H9 (cell line): Measurements from ENCODE around the gene PRCC. TPM values are rescaled to one million over a fixed set of nuclear protein-coding genes. Genes with fewer than 3 reads are reported as not detected.

ENCODE experiments used
- DNase-seq: peaks from one replicate; pipeline ENCODE4 v3.0.0-alpha.2; 2017
- H2AFZ ChIP-seq: one replicate; pipeline ENCODE4 v1.6.1; 2013; ENCODE audit warnings: mild to moderate bottlenecking, low read length, control low read depth, moderate library complexity
- H2AK5ac ChIP-seq: 2 replicates; pipeline ENCODE4 v1.6.1; 2013; ENCODE audit warnings: low read length, control low read depth, mixed read lengths; ENCODE audit not compliant: insufficient read length
- H2BK120ac ChIP-seq: one replicate; pipeline ENCODE4 v1.6.1; 2013; ENCODE audit warnings: low read depth, mild to moderate bottlenecking, low read length, control low read depth, inconsistent platforms; ENCODE audit not compliant: poor library complexity, severe bottlenecking
- H2BK12ac ChIP-seq: 2 replicates; pipeline ENCODE4 v1.6.1; 2013; ENCODE audit warnings: low read length, control low read depth, mixed read lengths, low read depth; ENCODE audit not compliant: insufficient read length
- H2BK15ac ChIP-seq: 2 replicates; pipeline ENCODE4 v1.6.1; 2013; ENCODE audit warnings: low read depth, low read length, control low read depth
- H2BK20ac ChIP-seq: one replicate; pipeline ENCODE4 v1.6.1; 2013; ENCODE audit warnings: low read depth, mild to moderate bottlenecking, low read length, control low read depth, inconsistent platforms; ENCODE audit not compliant: poor library complexity, severe bottlenecking
- H2BK5ac ChIP-seq: 2 replicates; pipeline ENCODE4 v1.6.1; 2013; ENCODE audit warnings: low read length, control low read depth, mixed read lengths; ENCODE audit not compliant: insufficient read length
- H3K14ac ChIP-seq: 2 replicates; pipeline ENCODE4 v1.6.1; 2013; ENCODE audit warnings: low read length, control low read depth; ENCODE audit not compliant: insufficient read depth
- H3K18ac ChIP-seq: 2 replicates; pipeline ENCODE4 v1.6.1; 2013; ENCODE audit warnings: low read depth, mild to moderate bottlenecking, mixed read lengths, low read length, control low read depth; ENCODE audit not compliant: insufficient read length
- H3K23ac ChIP-seq: 2 replicates; pipeline ENCODE4 v1.6.1; 2013; ENCODE audit warnings: low read length, control low read depth, mixed read lengths, low read depth; ENCODE audit not compliant: insufficient read length
- H3K23me2 ChIP-seq: 2 replicates; pipeline ENCODE4 v1.6.1; 2013; ENCODE audit warnings: low read depth, mild to moderate bottlenecking, mixed read lengths, low read length, control low read depth; ENCODE audit not compliant: insufficient read length, poor library complexity, severe bottlenecking
- H3K27ac ChIP-seq: 2 replicates; pipeline ENCODE4 v1.5.1; 2013; ENCODE audit warnings: low read length, control low read depth, mixed read lengths, low read depth; ENCODE audit not compliant: insufficient read length
- H3K27me3 ChIP-seq: 2 replicates; pipeline ENCODE4 v1.6.1; 2013; ENCODE audit warnings: low read length, control low read depth, inconsistent platforms; ENCODE audit not compliant: insufficient read depth
- H3K4ac ChIP-seq: 2 replicates; pipeline ENCODE4 v1.6.1; 2013; ENCODE audit warnings: low read depth, mild to moderate bottlenecking, control low read depth, inconsistent platforms, low read length, moderate library complexity
- H3K4me1 ChIP-seq: 2 replicates; pipeline ENCODE4 v1.6.1; 2013; ENCODE audit warnings: low read length, control low read depth, inconsistent platforms; ENCODE audit not compliant: insufficient read depth
- H3K4me2 ChIP-seq: 2 replicates; pipeline ENCODE4 v1.6.1; 2013; ENCODE audit warnings: low read length, control low read depth, mixed read lengths; ENCODE audit not compliant: insufficient read length, insufficient read depth
- H3K56ac ChIP-seq: 2 replicates; pipeline ENCODE4 v1.6.1; 2013; ENCODE audit warnings: low read depth, mild to moderate bottlenecking, mixed read lengths, low read length, control low read depth; ENCODE audit not compliant: insufficient read length
- H3K79me1 ChIP-seq: 2 replicates; pipeline ENCODE4 v1.6.1; 2013; ENCODE audit warnings: low read depth, mild to moderate bottlenecking, moderate library complexity, low read length, control low read depth, inconsistent platforms; ENCODE audit not compliant: insufficient read depth, poor library complexity, severe bottlenecking
- H3K79me2 ChIP-seq: 2 replicates; pipeline ENCODE4 v1.6.1; 2013; ENCODE audit warnings: low read length, control low read depth, inconsistent platforms; ENCODE audit not compliant: insufficient read depth
- H3K9ac ChIP-seq: 2 replicates; pipeline ENCODE4 v1.6.1; 2013; ENCODE audit warnings: low read length, control low read depth, mixed read lengths; ENCODE audit not compliant: insufficient read length; ENCODE audit errors: extremely low read depth
- H3K9me3 ChIP-seq: one replicate; pipeline ENCODE4 v1.6.1; 2013; ENCODE audit warnings: low read depth, low read length, inconsistent platforms; ENCODE audit not compliant: control insufficient read depth
- H3T11ph ChIP-seq: one replicate; pipeline ENCODE4 v1.6.1; 2013; ENCODE audit warnings: mild to moderate bottlenecking, low read length, control low read depth, inconsistent platforms
- H4K20me1 ChIP-seq: one replicate; pipeline ENCODE4 v1.6.1; 2013; ENCODE audit not compliant: control insufficient read depth, insufficient read length, insufficient read depth
- H4K5ac ChIP-seq: 2 replicates; pipeline ENCODE4 v1.6.1; 2013; ENCODE audit warnings: low read depth, mild to moderate bottlenecking, mixed read lengths, low read length, control low read depth; ENCODE audit not compliant: insufficient read length
- H4K8ac ChIP-seq: replicated peaks from 2 replicates; pipeline ENCODE4 v1.6.1; 2013; ENCODE audit warnings: low read length, control low read depth, mixed read lengths, low read depth; ENCODE audit not compliant: insufficient read length
- H4K91ac ChIP-seq: 2 replicates; pipeline ENCODE4 v1.6.1; 2013; ENCODE audit warnings: low read depth, mild to moderate bottlenecking, moderate library complexity, mixed read lengths, low read length, control low read depth; ENCODE audit not compliant: insufficient read length
- H3K27ac Mint-ChIP-seq, 3 experiments: 2 replicates in 2 of 3; 3 replicates in 1 of 3; pipeline ENCODE4 v1.8.0; 2020 to 2021; ENCODE audit warnings: mixed read lengths in 3 of 3, mild to moderate bottlenecking in 1 of 3, moderate library complexity in 1 of 3
- H3K27me3 Mint-ChIP-seq: 2 replicates; pipeline ENCODE4 v1.8.0; 2021; ENCODE audit warnings: low read depth, mild to moderate bottlenecking, moderate library complexity, mixed read lengths
- H3K36me3 Mint-ChIP-seq, 3 experiments: 2 replicates in 2 of 3; 3 replicates in 1 of 3; pipeline ENCODE4 v1.8.0; 2020 to 2021; ENCODE audit warnings: low read depth in 3 of 3, mixed read lengths in 3 of 3; ENCODE audit not compliant: insufficient read depth in 1 of 3
- H3K4me1 Mint-ChIP-seq, 2 experiments: 2 replicates each; pipeline ENCODE4 v1.8.0; 2020; ENCODE audit warnings: mixed read lengths in 2 of 2
- H3K4me3 Mint-ChIP-seq, 2 experiments: 2 replicates in 1 of 2; 3 replicates in 1 of 2; pipeline ENCODE4 v1.8.0; 2020 to 2021; ENCODE audit warnings: mild to moderate bottlenecking in 2 of 2, mixed read lengths in 2 of 2, moderate library complexity in 1 of 2
- H3K9me3 Mint-ChIP-seq, 2 experiments: 2 replicates in 1 of 2; 3 replicates in 1 of 2; pipeline ENCODE4 v1.8.0; 2020; ENCODE audit warnings: mild to moderate bottlenecking in 2 of 2, mixed read lengths in 2 of 2, moderate library complexity in 1 of 2
- CTCF ChIP-seq: fragments of 200-600 bp; sonication (generic); conservative IDR thresholded peaks from 3 replicates; pipeline ENCODE4 v1.8.0; 2021; ENCODE audit warnings: antibody characterized with exemption, mild to moderate bottlenecking
- WGBS: extraction: QIAGEN DNeasy Blood & Tissue Kit; methylation state at CpG from one replicate; pipeline ENCODE4 v1.1.7; 2013; ENCODE audit warnings: missing lambda C conversion rate, low lambda C conversion rate, mixed read lengths; ENCODE audit not compliant: insufficient read length; ENCODE audit errors: extremely low coverage; 5-methylcytosine and 5-hydroxymethylcytosine counted together
- total RNA-seq: library from RNA; stranded (reverse); gene quantifications from 2 replicates; pipeline ENCODE4 v1.2.1, GENCODE V29; 2021

PRCC gene
- total RNA-seq, 1 experiment from 2014 or later, result 129 TPM

DNA sequence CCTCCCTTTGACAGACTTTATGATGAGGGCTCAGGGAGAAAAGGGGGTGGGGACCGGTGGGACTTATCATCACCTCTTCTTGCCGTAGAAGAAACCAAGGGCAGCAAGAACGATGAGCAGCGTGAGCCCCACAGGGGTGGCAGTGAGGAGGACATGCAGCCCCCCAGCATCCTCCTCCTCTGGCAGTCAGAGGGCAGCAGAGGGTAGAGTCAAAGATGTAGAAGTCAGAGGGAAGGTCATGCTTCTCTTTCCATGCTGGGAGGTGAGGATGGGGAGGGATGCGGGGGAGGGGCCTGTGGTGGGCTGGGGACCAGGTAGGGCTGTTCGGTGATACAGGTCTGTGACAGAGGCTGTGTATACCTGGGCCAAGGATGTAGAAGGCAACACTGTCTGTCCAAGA, 76.8 kb downstream of the PRCC start:
- Histone ChIP-seq H3K9me3 (no peaks in the 10 kb centered on the region), H4K91ac (no peak overlapping the region), H3T11ph (no peak overlapping the region), H2AK5ac (no peak overlapping the region), H3K56ac (no peak overlapping the region), H2AFZ (no peak overlapping the region), H3K27me3 (peaks cover 60% of the 10 kb centered on the region), H3K27ac (no peak overlapping the region), H3K23ac (no peak overlapping the region), H3K18ac (no peak overlapping the region), H3K79me2 (no peaks in the 10 kb centered on the region), H4K8ac (no peak overlapping the region), H2BK120ac (no peak overlapping the region), H2BK20ac (no peak overlapping the region), H3K23me2 (peaks cover 14% of the 10 kb centered on the region), H3K4me1 (no peaks in the 10 kb centered on the region), H4K20me1 (no peaks in the 10 kb centered on the region), H3K4me2 (no peak overlapping the region), H2BK12ac (no peak overlapping the region), H2BK15ac (no peak overlapping the region), H4K5ac (no peak overlapping the region), H3K4ac (no peak overlapping the region), H3K14ac (no peak overlapping the region), H2BK5ac (no peak overlapping the region), H3K79me1 (no peaks in the 10 kb centered on the region), H3K9ac (no peak overlapping the region)
- Mint-ChIP-seq H3K9me3 (no peaks in the 10 kb centered on the region; a peak in 1 of 5 replicates), H3K36me3 (no peaks in the 10 kb centered on the region), H3K4me3 (peak overlapping the region in 1 of 2 experiments; percentile 82; a peak in 3 of 5 replicates), H3K27ac (no peak overlapping the region; a peak in 1 of 7 replicates), H3K27me3 (peaks cover 90% of the 10 kb centered on the region), H3K4me1 (peaks cover 18 to 46% of the 10 kb centered on the region in 2 experiments)
- TF ChIP-seq CTCF, result peak; percentile 33
- no peak for DNase-seq
- WGBS, result no CpG with 5 or more reads among the region's 6 CpGs
